Measurements from ENCODE around the gene RECK.

DNA sequence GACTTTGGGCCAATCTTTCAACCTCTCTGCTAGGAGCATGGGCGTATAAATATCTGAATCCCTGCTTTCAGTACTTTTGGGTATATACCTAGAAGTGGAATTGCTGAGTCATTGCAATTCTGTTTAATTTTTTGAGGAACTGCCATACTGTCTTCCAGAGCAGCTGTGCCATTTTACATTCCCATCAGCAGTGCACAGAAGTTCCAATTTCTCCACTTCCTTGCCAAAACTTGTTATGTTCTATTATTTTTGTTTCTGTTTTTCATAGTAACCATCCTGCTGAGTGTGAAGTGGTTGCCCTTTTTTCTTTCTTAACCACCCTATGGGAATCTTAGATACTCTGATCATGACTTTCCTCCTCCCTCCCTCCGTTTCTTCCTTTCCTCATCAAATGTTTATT is 121.4 kb downstream of the RECK start:
- TF ChIP-seq EZH2 (IDR thresholded peaks at IDR 0.05; ENCODE audit: low read length, missing control alignments) = no peak
- no peak for TF ChIP-seq CTCF (conservative IDR thresholded peaks at IDR 0.05 in 1 of 2, IDR thresholded peaks at IDR 0.05 in 1 of 2; ENCODE audit: low read depth in 1 of 2, low read length in 2 of 2)
